ENCODE data around the gene MSANTD2.

MSANTD2 gene

GRCh38 chr11:124831897-124832296 lies 31.7 kb upstream of the MSANTD2 start:
- no peak for ATAC-seq

GRCh38 chr11:124830749-124831148 lies 30.5 kb upstream of the MSANTD2 start:
- no peak for TF ChIP-seq BACH2 (CRISPR knock-in tag; IDR thresholded peaks at IDR 0.05; ENCODE audit: borderline replicate concordance)
- ATAC-seq = no peak

More at GRCh38 chr11:124831897-124832296, 31.7 kb upstream of the MSANTD2 start:
- TF ChIP-seq CREB5 (CRISPR knock-in tag; IDR thresholded peaks at IDR 0.05; ENCODE audit: low read depth) (no peak), TSHZ2 (CRISPR knock-in tag; IDR thresholded peaks at IDR 0.05) (no peak), OSR1 (CRISPR knock-in tag; IDR thresholded peaks at IDR 0.05) (no peak), PPARA (CRISPR knock-in tag; IDR thresholded peaks at IDR 0.05; ENCODE audit: borderline replicate concordance) (no peak), TCF4 (CRISPR knock-in tag; IDR thresholded peaks at IDR 0.05; ENCODE audit: borderline replicate concordance) (no peak), ZFP3 (CRISPR knock-in tag; IDR thresholded peaks at IDR 0.05) (no peak), GLIS3 (CRISPR knock-in tag; IDR thresholded peaks at IDR 0.05) (no peak), POU6F1 (CRISPR knock-in tag; IDR thresholded peaks at IDR 0.05; ENCODE audit: borderline replicate concordance, low read depth) (no peak), RARB (CRISPR knock-in tag; IDR thresholded peaks at IDR 0.05) (no peak), ZNF70 (CRISPR knock-in tag; IDR thresholded peaks at IDR 0.05) (no peak)

- no peak for ATAC-seq
- no peak for TF ChIP-seq OSR1 (CRISPR knock-in tag; IDR thresholded peaks at IDR 0.05)
- TF ChIP-seq ARNTL (CRISPR knock-in tag; IDR thresholded peaks at IDR 0.05; ENCODE audit: borderline replicate concordance, low read depth) = no peak
- TF ChIP-seq CSRNP3 (CRISPR knock-in tag; IDR thresholded peaks at IDR 0.05) = no peak
- no peak for TF ChIP-seq PPARA (CRISPR knock-in tag; IDR thresholded peaks at IDR 0.05; ENCODE audit: borderline replicate concordance)
- no peak for TF ChIP-seq ESRRG (CRISPR knock-in tag; IDR thresholded peaks at IDR 0.05)
- no peak for TF ChIP-seq PATZ1 (CRISPR knock-in tag; IDR thresholded peaks at IDR 0.05; ENCODE audit: borderline replicate concordance)
- TF ChIP-seq ZC3H10 (CRISPR knock-in tag; IDR thresholded peaks at IDR 0.05) = no peak
- TF ChIP-seq CREB5 (CRISPR knock-in tag; IDR thresholded peaks at IDR 0.05; ENCODE audit: low read depth) = no peak
- no peak for TF ChIP-seq TCF4 (CRISPR knock-in tag; IDR thresholded peaks at IDR 0.05; ENCODE audit: borderline replicate concordance)
Measured at GRCh38 chr11:124829986-124830385, 29.8 kb upstream of the MSANTD2 start.

- ATAC-seq = no peak
- TF ChIP-seq ZNF70 (CRISPR knock-in tag; IDR thresholded peaks at IDR 0.05) (no peak), SNAI2 (CRISPR knock-in tag; IDR thresholded peaks at IDR 0.05) (no peak), BACH2 (CRISPR knock-in tag; IDR thresholded peaks at IDR 0.05; ENCODE audit: borderline replicate concordance) (no peak), CSDC2 (CRISPR knock-in tag; IDR thresholded peaks at IDR 0.05) (no peak), TSHZ2 (CRISPR knock-in tag; IDR thresholded peaks at IDR 0.05) (no peak), ZFP3 (CRISPR knock-in tag; IDR thresholded peaks at IDR 0.05) (no peak), ZNF565 (CRISPR knock-in tag; conservative IDR thresholded peaks at IDR 0.05; ENCODE audit: low read depth) (no peak), ZFP30 (CRISPR knock-in tag; IDR thresholded peaks at IDR 0.05) (no peak), GLIS3 (CRISPR knock-in tag; IDR thresholded peaks at IDR 0.05) (no peak), ARNTL (CRISPR knock-in tag; IDR thresholded peaks at IDR 0.05; ENCODE audit: borderline replicate concordance, low read depth) (no peak), ISL1 (CRISPR knock-in tag; IDR thresholded peaks at IDR 0.05) (no peak), ESRRG (CRISPR knock-in tag; IDR thresholded peaks at IDR 0.05) (no peak)
Measured at GRCh38 chr11:124825876-124826275, 25.7 kb upstream of the MSANTD2 start.

Measured in SK-N-SH treated with all-trans-retinoic acid at 6 μM for 48 hours (cell line).